Measurements from ENCODE around the gene LTA.

GRCh38 chr6:31617010-31617409 lies 44.9 kb downstream of the LTA start:
- TF ChIP-seq CTCF (IDR thresholded peaks at IDR 0.05 in 8 of 11, conservative IDR thresholded peaks at IDR 0.05 in 3 of 11) = no peak
- no peak for TF ChIP-seq POLR2AphosphoS5 (IDR thresholded peaks at IDR 0.05)
- no peak for TF ChIP-seq POLR2A (IDR thresholded peaks at IDR 0.05)

All from spleen (tissue), 7 donors.